HG02610 (cell line): ENCODE data around the gene PABPN1.

Experiments
- ATAC-seq: cut with Tn5 transposase; IDR thresholded peaks from one replicate; pipeline ENCODE4 v1.9.1; 2021; ENCODE audit warnings: mild to moderate bottlenecking, moderate library complexity; ENCODE audit not compliant: unreplicated experiment

The PABPN1 gene

DNA sequence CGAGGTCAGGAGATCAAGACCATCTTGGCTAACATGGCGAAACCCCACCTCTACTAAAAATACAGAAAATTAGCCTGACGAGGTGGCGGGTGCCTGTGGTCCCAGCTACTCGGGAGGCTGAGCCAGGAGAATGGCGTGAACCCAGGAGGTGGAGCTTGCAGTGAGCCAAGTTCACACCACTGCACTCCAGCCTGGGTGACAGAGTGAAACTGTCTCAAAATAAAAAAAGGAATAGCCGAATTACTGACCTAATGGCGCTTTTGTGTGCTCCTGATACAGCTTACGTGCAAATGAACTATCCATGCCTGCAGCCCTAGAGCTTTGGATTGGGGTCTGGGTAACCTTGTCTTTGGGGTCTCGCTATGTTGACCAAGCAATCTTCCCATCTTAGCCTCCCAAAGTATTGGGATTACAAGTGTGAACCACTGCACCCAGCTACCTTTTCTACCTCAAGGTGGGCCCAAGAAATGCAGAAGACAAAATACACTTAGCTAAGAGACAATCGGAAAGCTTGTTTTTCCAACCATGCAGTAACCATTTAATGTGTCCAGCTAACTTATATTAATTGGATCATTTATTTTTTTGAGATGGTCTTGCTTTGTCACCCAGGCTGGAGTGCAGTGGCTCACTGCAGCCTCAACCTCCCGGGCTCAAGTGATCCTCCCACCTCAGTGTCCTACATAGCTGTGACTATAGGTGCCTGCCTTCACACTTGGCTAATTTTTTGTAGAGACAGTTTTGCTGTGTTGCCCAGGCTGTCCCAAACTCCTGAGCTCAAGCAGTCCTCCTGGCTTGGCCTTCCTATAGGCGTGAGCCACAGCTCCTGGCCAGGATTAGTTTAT, 5.5 kb downstream of the PABPN1 start:
- ATAC-seq: no peak

GRCh38 chr14:23327947-23328744, 6.9 kb downstream of the PABPN1 start:
- no peak for ATAC-seq

- no peak for ATAC-seq
These were observed 14.4 kb downstream of the PABPN1 start for GRCh38 chr14:23335623-23336022.

GRCh38 chr14:23339506-23340268, 18.4 kb downstream of the PABPN1 start:
- no peak for ATAC-seq

- ATAC-seq: no peak
These were observed 23.2 kb downstream of the PABPN1 start for GRCh38 chr14:23344481-23344880.

GRCh38 chr14:23345987-23346692, 24.9 kb downstream of the PABPN1 start:
- ATAC-seq: no peak

GRCh38 chr14:23346693-23347405, 25.6 kb downstream of the PABPN1 start:
- ATAC-seq: no peak

DNA sequence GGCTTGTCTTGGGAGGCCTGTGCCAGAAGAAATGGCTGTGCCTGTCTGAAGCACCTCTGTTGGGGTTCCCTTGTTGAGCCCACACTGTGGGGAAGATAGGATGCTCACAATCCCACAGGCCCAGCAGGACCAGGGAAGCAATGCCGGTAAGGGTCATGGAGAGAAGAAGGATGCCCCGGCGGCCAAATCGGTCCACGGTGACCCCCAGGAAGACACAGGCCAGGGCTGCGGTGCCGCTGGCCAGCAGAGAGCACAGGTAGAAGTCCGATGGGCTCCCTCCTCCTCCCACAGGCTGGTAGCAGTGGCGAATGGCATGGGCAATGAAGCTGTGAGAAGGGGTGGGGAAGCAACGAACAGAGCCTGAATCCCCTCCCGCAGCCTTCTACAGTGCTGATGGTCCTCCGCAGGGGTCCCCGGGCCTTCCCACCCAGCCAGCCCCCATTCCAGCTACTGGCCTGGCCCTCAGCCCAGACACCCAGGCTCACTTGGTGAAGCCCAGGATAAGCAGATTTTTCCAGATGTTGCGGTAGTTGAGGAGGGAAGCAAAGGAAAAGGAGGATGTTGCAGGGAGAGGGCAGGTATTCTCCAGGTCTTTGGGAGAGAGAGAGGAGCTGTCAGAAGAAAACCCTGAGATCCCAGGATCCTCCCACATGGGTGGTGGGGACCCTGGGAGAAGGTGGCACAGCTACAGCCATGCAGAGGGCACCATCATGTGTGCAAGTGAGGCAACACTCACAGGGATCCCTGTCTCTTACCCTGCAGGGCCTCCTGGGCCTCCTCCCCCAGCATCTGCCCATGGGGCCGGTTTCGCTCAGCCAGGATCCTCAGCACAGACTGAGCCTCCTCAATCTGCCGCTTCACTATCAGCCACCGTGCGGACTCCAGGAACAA, 26.4 kb downstream of the PABPN1 start:
- no peak for ATAC-seq

- ATAC-seq: no peak
These were observed 27.0 kb downstream of the PABPN1 start for GRCh38 chr14:23348297-23348655.

DNA sequence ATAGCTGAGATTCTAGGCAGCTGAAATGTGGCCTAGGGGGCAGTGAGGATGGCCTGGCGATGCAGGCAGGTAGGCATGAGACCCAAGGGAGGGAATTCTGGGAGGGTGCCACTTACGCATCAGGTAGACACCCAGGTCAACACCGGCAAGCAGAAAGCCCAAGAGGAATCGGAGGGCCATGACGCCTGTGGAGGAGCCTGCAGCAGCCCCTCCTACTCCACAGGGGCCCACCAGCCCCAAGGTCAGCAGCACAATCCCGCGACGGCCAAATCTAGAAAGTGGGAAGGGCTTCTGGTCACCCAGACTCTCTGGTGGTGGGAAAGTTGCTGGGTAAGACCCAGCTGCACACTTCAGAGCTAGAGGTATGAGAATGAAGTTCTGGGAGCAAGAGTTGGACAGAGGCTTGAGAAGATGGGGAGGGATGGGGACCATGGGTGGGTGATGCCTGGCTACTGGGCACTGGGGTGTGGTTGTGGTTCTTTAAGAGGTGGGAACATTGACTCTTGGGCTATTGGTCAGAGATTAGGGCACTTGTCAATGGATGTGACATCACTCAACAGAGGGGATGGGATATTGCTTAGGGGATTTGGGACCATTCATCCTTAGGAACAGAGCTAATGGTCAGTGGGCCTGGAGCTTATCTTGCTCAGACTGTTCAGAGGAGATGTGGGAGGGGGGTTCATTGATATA, 28.0 kb downstream of the PABPN1 start:
- no peak for ATAC-seq

- ATAC-seq: no peak
These were observed 30.6 kb downstream of the PABPN1 start for GRCh38 chr14:23351681-23352505.

DNA sequence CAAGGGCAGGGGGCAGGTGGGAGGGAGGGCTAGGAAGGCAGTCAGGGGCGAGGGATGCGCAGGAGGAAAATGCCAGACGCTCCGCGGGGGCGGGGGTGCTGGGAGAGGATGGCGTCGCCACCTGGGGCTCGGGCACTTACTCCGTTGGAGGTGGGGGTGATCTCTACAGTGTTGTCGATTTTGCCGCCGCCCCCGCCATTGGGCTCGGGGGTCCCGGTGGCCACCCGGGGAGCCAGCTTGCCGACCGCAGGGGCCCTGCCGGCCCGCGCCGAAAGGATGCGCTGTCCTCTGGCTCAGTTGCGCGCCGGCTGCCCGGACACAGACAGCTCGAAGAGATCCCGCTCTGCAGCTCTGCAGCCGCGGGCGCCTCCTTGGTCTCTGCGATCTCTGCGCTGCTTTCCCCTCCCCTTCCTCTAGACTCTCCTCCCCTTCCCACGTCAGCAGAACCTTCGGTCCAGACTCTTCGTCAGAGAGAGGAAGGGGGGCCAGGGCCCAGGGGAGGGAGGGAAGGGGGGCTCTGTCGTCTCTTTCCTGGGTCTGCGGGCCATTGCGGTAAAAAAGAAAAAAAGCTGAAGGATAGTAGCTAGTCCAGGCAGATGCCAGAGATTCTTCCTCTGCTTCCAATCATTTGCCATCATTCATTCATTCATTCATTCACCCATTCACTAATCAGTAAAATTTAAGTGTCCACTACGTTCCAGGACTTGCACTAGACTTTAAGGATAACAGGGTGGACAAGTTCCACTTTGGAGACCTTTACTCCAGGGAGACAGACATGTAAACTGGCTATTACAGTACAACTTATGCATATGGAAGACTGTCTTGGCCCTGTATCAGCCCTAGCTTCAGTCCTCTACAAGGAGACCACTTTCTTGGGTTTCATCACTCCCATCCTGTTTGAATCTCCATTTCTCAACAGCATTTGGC, 31.5 kb downstream of the PABPN1 start, which contains the start of gene SLC22A17:
SLC22A17 (minus strand) TSS at position 382 of the 927 bp plus-strand sequence.
- ATAC-seq: no peak

GRCh38 chr14:23353433-23353780, 32.1 kb downstream of the PABPN1 start:
- no peak for ATAC-seq

DNA sequence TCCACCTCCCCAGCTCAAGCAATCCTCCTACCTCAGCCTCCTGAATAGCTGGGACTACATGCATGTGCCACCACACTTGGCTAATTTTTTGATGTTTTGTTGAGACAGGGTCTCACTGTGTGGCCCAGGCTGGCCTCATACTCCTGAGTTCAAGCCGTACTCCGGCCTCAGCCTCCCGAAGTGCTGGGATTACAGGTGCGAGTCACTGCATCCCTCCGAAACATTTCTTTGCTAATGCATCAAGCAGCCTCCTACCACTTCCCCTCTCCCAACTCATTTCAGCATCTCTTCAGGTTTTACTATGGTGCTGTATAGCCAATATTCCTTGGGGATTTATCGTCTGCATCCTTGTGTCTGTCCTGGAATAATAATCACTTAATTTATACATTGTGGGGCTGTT, 33.7 kb downstream of the PABPN1 start:
- ATAC-seq: no peak

- no peak for ATAC-seq
These were observed 34.7 kb downstream of the PABPN1 start for GRCh38 chr14:23355871-23356435.

DNA sequence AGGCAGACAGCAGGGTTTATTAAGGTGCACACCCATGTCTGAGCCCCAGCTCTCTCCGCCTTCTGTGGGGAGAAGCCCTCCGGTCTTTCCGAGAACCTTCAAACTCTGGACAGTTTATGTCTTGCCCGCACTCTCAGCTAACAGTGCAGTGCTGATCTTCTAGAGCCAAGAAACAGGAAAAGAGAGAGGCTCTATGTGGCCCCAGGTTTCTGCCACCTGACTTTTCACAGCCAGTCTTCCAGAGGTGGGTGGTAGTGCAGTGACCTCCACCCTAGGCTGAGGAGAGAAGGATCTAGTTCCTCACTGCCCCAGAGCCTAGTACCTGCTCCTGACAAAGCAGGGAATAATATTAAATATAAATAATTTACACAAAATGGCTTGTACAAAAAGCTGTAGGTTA, 35.4 kb downstream of the PABPN1 start:
- no peak for ATAC-seq
